WTC11 (cell line): ENCODE results near the gene TTC7B. TPM values are rescaled to one million over a fixed set of nuclear protein-coding genes. Genes with fewer than 3 reads are reported as not detected.

Source experiments
- ATAC-seq: fragments of 200-7000 bp; cut with Tn5 transposase; 2 replicates; pipeline ENCODE4 v1.10.0; 2021; ENCODE audit warnings: mild to moderate bottlenecking, moderate library complexity
- CTCF ChIA-PET: fragments of 300-600 bp; sonication (Branson Sonifier 250); formaldehyde crosslinking; loops from one replicate; lab custom pipeline; 2021; ENCODE audit warnings: antibody characterized with exemption; lab: Charles Lee
- POLR2A ChIA-PET: fragments of 350-600 bp; sonication (Branson Sonifier 250); formaldehyde crosslinking; loops from one replicate; lab custom pipeline; 2021; ENCODE audit warnings: antibody characterized with exemption; lab: Charles Lee
- DNase-seq: peaks from one replicate; pipeline ENCODE4 v3.0.0; 2021; ENCODE audit warnings: low spot score
- H3K27ac Mint-ChIP-seq: 2 replicates; pipeline ENCODE4 v1.8.0; 2021; ENCODE audit warnings: mixed read lengths
- H3K27me3 Mint-ChIP-seq: 2 replicates; pipeline ENCODE4 v1.8.0; 2021; ENCODE audit warnings: low read depth, mild to moderate bottlenecking, moderate library complexity, mixed read lengths
- H3K36me3 Mint-ChIP-seq: 2 replicates; pipeline ENCODE4 v1.8.0; 2021; ENCODE audit warnings: mixed read lengths
- H3K4me1 Mint-ChIP-seq: 2 replicates; pipeline ENCODE4 v1.8.0; 2022; ENCODE audit warnings: mixed read lengths
- H3K4me3 Mint-ChIP-seq: 2 replicates; pipeline ENCODE4 v1.8.0; 2021; ENCODE audit warnings: mild to moderate bottlenecking, moderate library complexity, mixed read lengths
- H3K9me3 Mint-ChIP-seq: 2 replicates; pipeline ENCODE4 v1.8.0; 2021; ENCODE audit warnings: mixed read lengths
- CBFB ChIP-seq: sonication (generic); formaldehyde crosslinking; IDR thresholded peaks from 2 replicates; pipeline ENCODE4 v1.8.1; 2022; ENCODE audit warnings: mild to moderate bottlenecking, low read depth, missing genetic modification reagents
- CREM ChIP-seq: sonication (generic); formaldehyde crosslinking; IDR thresholded peaks from 2 replicates; pipeline ENCODE4 v1.8.1; 2022; ENCODE audit warnings: mild to moderate bottlenecking, missing genetic modification reagents, moderate library complexity
- ERG ChIP-seq: fragments of 250-450 bp; sonication (Bioruptor Pico); IDR thresholded peaks from 2 replicates; pipeline ENCODE4 v1.8.0; 2021; ENCODE audit warnings: mild to moderate bottlenecking
- JUN ChIP-seq: sonication (generic); formaldehyde crosslinking; IDR thresholded peaks from 2 replicates; pipeline ENCODE4 v1.8.0; 2023; ENCODE audit warnings: mild to moderate bottlenecking, missing genetic modification reagents
- NR1H2 ChIP-seq: sonication (generic); formaldehyde crosslinking; IDR thresholded peaks from 2 replicates; pipeline ENCODE4 v1.9.0; 2021; ENCODE audit warnings: mild to moderate bottlenecking, moderate library complexity, missing genetic modification reagents
- NR2C2 ChIP-seq: sonication (generic); formaldehyde crosslinking; IDR thresholded peaks from 2 replicates; pipeline ENCODE4 v1.8.0; 2022; ENCODE audit warnings: mild to moderate bottlenecking, missing genetic modification reagents
- SOX15 ChIP-seq: fragments of 250-450 bp; sonication (Bioruptor Pico); IDR thresholded peaks from 2 replicates; pipeline ENCODE4 v1.9.0; 2021; ENCODE audit warnings: mild to moderate bottlenecking
- STAT6 ChIP-seq: sonication (generic); formaldehyde crosslinking; conservative IDR thresholded peaks from 2 replicates; pipeline ENCODE4 v1.8.1; 2023; ENCODE audit warnings: mild to moderate bottlenecking, low read depth, missing genetic modification reagents, moderate library complexity
- TEAD1 ChIP-seq: sonication (generic); formaldehyde crosslinking; IDR thresholded peaks from 2 replicates; pipeline ENCODE4 v1.8.0; 2022; ENCODE audit warnings: mild to moderate bottlenecking, missing genetic modification reagents
- USF2 ChIP-seq: sonication (generic); formaldehyde crosslinking; IDR thresholded peaks from 2 replicates; pipeline ENCODE4 v1.8.1; 2023; ENCODE audit warnings: mild to moderate bottlenecking, missing genetic modification reagents, moderate library complexity
- ZNF423 ChIP-seq: fragments of 250-450 bp; sonication (Bioruptor Pico); IDR thresholded peaks from 2 replicates; pipeline ENCODE4 v2.1.2; 2022; ENCODE audit warnings: mild to moderate bottlenecking, moderate library complexity
- ZNF425 ChIP-seq: fragments of 250-450 bp; sonication (Bioruptor Pico); conservative IDR thresholded peaks from 2 replicates; pipeline ENCODE4 v1.9.0; 2021; ENCODE audit warnings: mild to moderate bottlenecking
- ZNF671 ChIP-seq: fragments of 250-450 bp; sonication (Bioruptor Pico); IDR thresholded peaks from 2 replicates; pipeline ENCODE4 v1.8.0; 2021; ENCODE audit warnings: mild to moderate bottlenecking
- ZSCAN18 ChIP-seq: fragments of 250-450 bp; sonication (Bioruptor Pico); IDR thresholded peaks from 2 replicates; pipeline ENCODE4 v2.1.2; 2022; ENCODE audit warnings: mild to moderate bottlenecking, moderate library complexity
- total RNA-seq: library from RNA; stranded (reverse); gene quantifications from 3 replicates; pipeline ENCODE4 v1.2.3, GENCODE V29; 2021

TTC7B gene
- total RNA-seq, 1 experiment from 2014 or later, result 27.6 TPM

GRCh38 chr14:90498198-90498597, 318.0 kb downstream of the TTC7B start (continued):
- TF ChIP-seq ERG (CRISPR knock-in tag) (no peak), JUN (CRISPR knock-in tag) (no peak), ZNF425 (CRISPR knock-in tag) (no peak), NR2C2 (CRISPR knock-in tag) (no peak), ZNF423 (CRISPR knock-in tag) (no peak), USF2 (CRISPR knock-in tag) (no peak), ZSCAN18 (CRISPR knock-in tag) (no peak), NR1H2 (CRISPR knock-in tag) (no peak), ZNF671 (no peak), SOX15 (CRISPR knock-in tag) (no peak)

GRCh38 chr14:90496379-90496778, 319.9 kb downstream of the TTC7B start:
- Mint-ChIP-seq H3K9me3 (no peaks in the 10 kb centered on the region), H3K27ac (no peak overlapping the region), H3K27me3 (no peaks in the 10 kb centered on the region), H3K4me1 (peaks cover 27% of the 10 kb centered on the region), H3K4me3 (no peak overlapping the region), H3K36me3 (no peaks in the 10 kb centered on the region)
- ChIA-PET CTCF (no interaction called here), POLR2A (interaction anchor here (0.6 kb wide), 1 partner anchor 35 kb away, joined by 5 read pairs; no protein-coding TSS in a partner anchor)
- DNase-seq (no peak), ATAC-seq (no peak)
- TF ChIP-seq TEAD1 (no peak), ZNF671 (no peak), CREM (no peak), ZSCAN18 (CRISPR knock-in tag) (no peak), CBFB (CRISPR knock-in tag) (no peak), STAT6 (CRISPR knock-in tag) (no peak)
